Activated CD4-positive, alpha-beta memory T cell treated with anti-CD3 and anti-CD28 coated beads for 36 hours (primary cell): Measurements from ENCODE around the gene MFGE8. TPM values are rescaled to one million over a fixed set of nuclear protein-coding genes. Genes with fewer than 3 reads are reported as not detected.

Experiments used
- CTCF ChIA-PET: fragments of 350-600 bp; sonication (Branson Sonifier 250); formaldehyde crosslinking; loops from one replicate; lab custom pipeline; 2021; ENCODE audit warnings: antibody characterized with exemption, inconsistent platforms; lab: Charles Lee
- POLR2A ChIA-PET: fragments of 350-600 bp; sonication (Branson Sonifier 250); formaldehyde crosslinking; loops from one replicate; lab custom pipeline; 2021; ENCODE audit warnings: antibody characterized with exemption; lab: Charles Lee
- DNase-seq: peaks from one replicate; pipeline ENCODE4 v3.0.0-alpha.2; 2020
- H3K27ac Mint-ChIP-seq: one replicate; pipeline ENCODE4 v1.8.0; 2021; ENCODE audit warnings: mixed read lengths
- H3K27me3 Mint-ChIP-seq: one replicate; pipeline ENCODE4 v1.8.0; 2021; ENCODE audit warnings: mixed read lengths
- H3K36me3 Mint-ChIP-seq: one replicate; pipeline ENCODE4 v1.8.0; 2021; ENCODE audit warnings: mixed read lengths
- H3K4me1 Mint-ChIP-seq: one replicate; pipeline ENCODE4 v1.8.0; 2021; ENCODE audit warnings: low read depth, mixed read lengths
- H3K4me3 Mint-ChIP-seq: one replicate; pipeline ENCODE4 v1.8.0; 2021; ENCODE audit warnings: mild to moderate bottlenecking, mixed read lengths
- H3K9me3 Mint-ChIP-seq: one replicate; pipeline ENCODE4 v1.8.0; 2021; ENCODE audit warnings: mixed read lengths
- intact Hi-C: fragments of 100-400 bp; cut with micrococcal nuclease; formaldehyde crosslinking; loops from one replicate; pipeline ENCODE4 v1.15.1; 2023
- total RNA-seq, 2 experiments: library from RNA; stranded (reverse); gene quantifications; one replicate each; pipeline ENCODE4 v1.2.3, GENCODE V29; 2021

Gene MFGE8
- total RNA-seq, 2 experiments from 2014 or later = 13.7 to 16.4 TPM

- Mint-ChIP-seq H3K27me3 (no peaks in the 10 kb centered on the region), H3K4me3 (no peak overlapping the region), H3K4me1 (peaks cover 33% of the 10 kb centered on the region), H3K36me3 (peaks cover 2% of the 10 kb centered on the region), H3K27ac (peak overlapping the region; percentile 30), H3K9me3 (no peaks in the 10 kb centered on the region)
- POLR2A ChIA-PET = interaction anchor here (0.8 to 1.2 kb wide), 3 partner anchors 10 to 16 kb away, joined by 3 to 4 read pairs (median 3); partner anchors contain the start of gene HAPLN3
- CTCF ChIA-PET = interaction anchor here (0.5 to 5.5 kb wide), 68 partner anchors 8 to 461 kb away, joined by 3 to 97 read pairs (median 5); partner anchors contain the start of genes FANCI, HAPLN3, ISG20 and MFGE8
- peak; percentile 96 for DNase-seq
- intact Hi-C loops = loop anchor here (1.0 kb wide), 4 partner anchors 9 to 113 kb away; partner anchors contain the start of gene HAPLN3
Observed at GRCh38 chr15:88904624-88905327, 8.4 kb downstream of the MFGE8 start.

GRCh38 chr15:88904257-88904623, 8.9 kb downstream of the MFGE8 start:
- intact Hi-C loops = loop anchor here (1.0 kb wide), 4 partner anchors 9 to 113 kb away; partner anchors contain the start of gene HAPLN3
- CTCF ChIA-PET = interaction anchor here (0.5 to 5.5 kb wide), 57 partner anchors 9 to 460 kb away, joined by 3 to 97 read pairs (median 5); partner anchors contain the start of genes HAPLN3, ISG20 and MFGE8
- H3K9me3 Mint-ChIP-seq = no peaks in the 10 kb centered on the region
- no peak overlapping the region for H3K4me3 Mint-ChIP-seq
- peaks cover 2% of the 10 kb centered on the region for H3K36me3 Mint-ChIP-seq
- H3K27me3 Mint-ChIP-seq = no peaks in the 10 kb centered on the region
- peak overlapping the region; percentile 30 for H3K27ac Mint-ChIP-seq
- H3K4me1 Mint-ChIP-seq = peaks cover 33% of the 10 kb centered on the region
- POLR2A ChIA-PET = interaction anchor here (1.2 kb wide), 2 partner anchors 9 to 14 kb away, joined by 3 to 4 read pairs; partner anchors contain the start of gene HAPLN3
- no peak for DNase-seq

GRCh38 chr15:88902846-88903245, 10.3 kb downstream of the MFGE8 start:
- POLR2A ChIA-PET = interaction anchor here (0.7 kb wide), 1 partner anchor 11 kb away, joined by 4 read pairs; no protein-coding TSS in a partner anchor
- Mint-ChIP-seq H3K27me3 (no peaks in the 10 kb centered on the region), H3K36me3 (peaks cover 2% of the 10 kb centered on the region), H3K9me3 (no peaks in the 10 kb centered on the region), H3K4me3 (no peak overlapping the region), H3K4me1 (peaks cover 33% of the 10 kb centered on the region), H3K27ac (no peak overlapping the region)
- CTCF ChIA-PET = interaction anchor here (0.7 to 5.5 kb wide), 14 partner anchors 10 to 269 kb away, joined by 3 to 97 read pairs (median 6); partner anchors contain the start of gene HAPLN3
- no peak for DNase-seq
- intact Hi-C loops = no loop called here

- Mint-ChIP-seq H3K27me3 (no peaks in the 10 kb centered on the region), H3K9me3 (no peaks in the 10 kb centered on the region), H3K4me3 (no peak overlapping the region), H3K4me1 (peaks cover 39% of the 10 kb centered on the region), H3K36me3 (peaks cover 2% of the 10 kb centered on the region), H3K27ac (peak overlapping the region; percentile 34)
- intact Hi-C loops = no loop called here
- ChIA-PET POLR2A (interaction anchor here (0.7 kb wide), 1 partner anchor 10 kb away, joined by 4 read pairs; no protein-coding TSS in a partner anchor), CTCF (interaction anchor here (0.7 to 5.5 kb wide), 12 partner anchors 9 to 270 kb away, joined by 3 to 97 read pairs (median 6); partner anchors contain the start of gene HAPLN3)
- peak; percentile 34 for DNase-seq
Observed at GRCh38 chr15:88902221-88902835, 10.9 kb downstream of the MFGE8 start.

- Mint-ChIP-seq H3K9me3 (no peaks in the 10 kb centered on the region), H3K27ac (peak overlapping the region; percentile 34), H3K36me3 (peaks cover 2% of the 10 kb centered on the region), H3K4me3 (no peak overlapping the region), H3K27me3 (no peaks in the 10 kb centered on the region), H3K4me1 (peaks cover 45% of the 10 kb centered on the region)
- ChIA-PET POLR2A (interaction anchor here (0.7 kb wide), 1 partner anchor 10 kb away, joined by 4 read pairs; no protein-coding TSS in a partner anchor), CTCF (interaction anchor here (0.7 to 5.5 kb wide), 7 partner anchors 9 to 270 kb away, joined by 3 to 97 read pairs (median 36); partner anchors contain the start of gene HAPLN3)
- intact Hi-C loops = no loop called here
- no peak for DNase-seq
Observed at GRCh38 chr15:88901508-88902220, 11.5 kb downstream of the MFGE8 start.

- no peak overlapping the region for H3K4me3 Mint-ChIP-seq
- ChIA-PET POLR2A (no interaction called here), CTCF (interaction anchor here (0.7 to 5.5 kb wide), 3 partner anchors 26 to 122 kb away, joined by 3 to 97 read pairs (median 36); no protein-coding TSS in a partner anchor)
- no peak overlapping the region for H3K27ac Mint-ChIP-seq
- H3K27me3 Mint-ChIP-seq = no peaks in the 10 kb centered on the region
- DNase-seq = no peak
- peaks cover 2% of the 10 kb centered on the region for H3K36me3 Mint-ChIP-seq
- H3K9me3 Mint-ChIP-seq = no peaks in the 10 kb centered on the region
- H3K4me1 Mint-ChIP-seq = peaks cover 48% of the 10 kb centered on the region
- intact Hi-C loops = no loop called here
Observed at GRCh38 chr15:88900982-88901418, 12.2 kb downstream of the MFGE8 start.

- ChIA-PET POLR2A (no interaction called here), CTCF (interaction anchor here (0.7 kb wide), 1 partner anchor 26 kb away, joined by 3 read pairs; no protein-coding TSS in a partner anchor)
- intact Hi-C loops = no loop called here
- no peak for DNase-seq
- H3K4me1 Mint-ChIP-seq = peaks cover 52% of the 10 kb centered on the region
- no peak overlapping the region for H3K27ac Mint-ChIP-seq
- H3K9me3 Mint-ChIP-seq = no peaks in the 10 kb centered on the region
- peaks cover 2% of the 10 kb centered on the region for H3K36me3 Mint-ChIP-seq
- no peaks in the 10 kb centered on the region for H3K27me3 Mint-ChIP-seq
- H3K4me3 Mint-ChIP-seq = no peak overlapping the region
Observed at GRCh38 chr15:88900309-88900981, 12.7 kb downstream of the MFGE8 start.

GRCh38 chr15:88899251-88899650, 13.9 kb downstream of the MFGE8 start:
- H3K36me3 Mint-ChIP-seq = peaks cover 2% of the 10 kb centered on the region
- no peak for DNase-seq
- intact Hi-C loops = loop anchor here (10.0 kb wide), 1 partner anchor 346 kb away; the partner anchor contains the start of gene FANCI
- no peak overlapping the region for H3K4me3 Mint-ChIP-seq
- CTCF ChIA-PET = no interaction called here
- peaks cover 44% of the 10 kb centered on the region for H3K4me1 Mint-ChIP-seq
- no peak overlapping the region for H3K27ac Mint-ChIP-seq
- no peaks in the 10 kb centered on the region for H3K27me3 Mint-ChIP-seq
- no peaks in the 10 kb centered on the region for H3K9me3 Mint-ChIP-seq
- POLR2A ChIA-PET = no interaction called here

- Mint-ChIP-seq H3K4me1 (peaks cover 44% of the 10 kb centered on the region), H3K27ac (no peak overlapping the region), H3K9me3 (no peaks in the 10 kb centered on the region), H3K27me3 (no peaks in the 10 kb centered on the region), H3K36me3 (peaks cover 2% of the 10 kb centered on the region), H3K4me3 (no peak overlapping the region)
- no peak for DNase-seq
- POLR2A ChIA-PET = interaction anchor here (0.6 kb wide), 1 partner anchor 22 kb away, joined by 3 read pairs; no protein-coding TSS in a partner anchor
- CTCF ChIA-PET = interaction anchor here (2.4 kb wide), 1 partner anchor 273 kb away, joined by 7 read pairs; no protein-coding TSS in a partner anchor
- intact Hi-C loops = loop anchor here (10.0 kb wide), 1 partner anchor 346 kb away; the partner anchor contains the start of gene FANCI
Observed at GRCh38 chr15:88898736-88899135, 14.4 kb downstream of the MFGE8 start.

GRCh38 chr15:88897456-88898194, 15.6 kb downstream of the MFGE8 start:
- POLR2A ChIA-PET = no interaction called here

More at GRCh38 chr15:88897456-88898194, 15.6 kb downstream of the MFGE8 start:
- CTCF ChIA-PET = interaction anchor here (0.7 to 2.4 kb wide), 4 partner anchors 11 to 274 kb away, joined by 3 to 7 read pairs (median 4); no protein-coding TSS in a partner anchor
- peaks cover 4% of the 10 kb centered on the region for H3K36me3 Mint-ChIP-seq
- H3K4me1 Mint-ChIP-seq = peaks cover 41% of the 10 kb centered on the region
- no peaks in the 10 kb centered on the region for H3K27me3 Mint-ChIP-seq
- peak; percentile 78 for DNase-seq
- H3K27ac Mint-ChIP-seq = no peak overlapping the region
- H3K9me3 Mint-ChIP-seq = no peaks in the 10 kb centered on the region
- no peak overlapping the region for H3K4me3 Mint-ChIP-seq
- intact Hi-C loops = loop anchor here (10.0 kb wide), 1 partner anchor 347 kb away; the partner anchor contains the start of gene FANCI
